Calu3 (cell line): ENCODE results near the gene MYL12A. TPM values are rescaled to one million over a fixed set of nuclear protein-coding genes. Genes with fewer than 3 reads are reported as not detected.

ENCODE experiments used
- BruUV-seq: library from RNA; stranded (reverse); fragments of 400-500 nt; replicated peaks from 2 replicates; lab custom pipeline; 2021; lab: Mats Ljungman, UMichigan
- CTCF ChIA-PET: fragments of 300-600 bp; sonication (Branson Sonifier 250); formaldehyde crosslinking; loops from one replicate; lab custom pipeline; 2022; ENCODE audit warnings: antibody characterized with exemption; lab: Charles Lee
- DNase-seq: peaks from one replicate; pipeline ENCODE4 v3.0.0; 2022
- H3K27ac Mint-ChIP-seq: one replicate; pipeline ENCODE4 v1.8.0; 2022; ENCODE audit warnings: mixed read lengths; ENCODE audit not compliant: unreplicated experiment
- H3K27me3 Mint-ChIP-seq: one replicate; pipeline ENCODE4 v1.8.0; 2022; ENCODE audit warnings: mixed read lengths; ENCODE audit not compliant: unreplicated experiment
- H3K36me3 Mint-ChIP-seq: one replicate; pipeline ENCODE4 v1.8.0; 2022; ENCODE audit warnings: mild to moderate bottlenecking, moderate library complexity, mixed read lengths; ENCODE audit not compliant: insufficient read depth, unreplicated experiment
- H3K4me1 Mint-ChIP-seq: one replicate; pipeline ENCODE4 v1.8.0; 2022; ENCODE audit warnings: mild to moderate bottlenecking, low read depth, mixed read lengths; ENCODE audit not compliant: unreplicated experiment
- H3K4me3 Mint-ChIP-seq: one replicate; pipeline ENCODE4 v1.8.0; 2022; ENCODE audit warnings: mild to moderate bottlenecking, low read depth, moderate library complexity, mixed read lengths; ENCODE audit not compliant: unreplicated experiment
- H3K9me3 Mint-ChIP-seq: one replicate; pipeline ENCODE4 v1.8.0; 2022; ENCODE audit warnings: low read depth, mixed read lengths; ENCODE audit not compliant: unreplicated experiment
- intact Hi-C: fragments of 100-400 bp; cut with micrococcal nuclease; formaldehyde crosslinking; loops from one replicate; pipeline ENCODE4 v1.10.0; 2022; ENCODE audit not compliant: unreplicated experiment
- total RNA-seq: library from RNA; stranded (reverse); gene quantifications from 2 replicates; pipeline ENCODE4 v1.2.3, GENCODE V29; 2022
- TF ChIP-seq, protein P1 (sequence below): fragments of 200-600 bp; IDR thresholded peaks from one replicate; pipeline ENCODE4 v1.8.0; 2022; ENCODE audit warnings: antibody characterized with exemption; ENCODE audit not compliant: unreplicated experiment

Gene MYL12A
- total RNA-seq, 1 experiment from 2014 or later, result 428 TPM

DNA sequence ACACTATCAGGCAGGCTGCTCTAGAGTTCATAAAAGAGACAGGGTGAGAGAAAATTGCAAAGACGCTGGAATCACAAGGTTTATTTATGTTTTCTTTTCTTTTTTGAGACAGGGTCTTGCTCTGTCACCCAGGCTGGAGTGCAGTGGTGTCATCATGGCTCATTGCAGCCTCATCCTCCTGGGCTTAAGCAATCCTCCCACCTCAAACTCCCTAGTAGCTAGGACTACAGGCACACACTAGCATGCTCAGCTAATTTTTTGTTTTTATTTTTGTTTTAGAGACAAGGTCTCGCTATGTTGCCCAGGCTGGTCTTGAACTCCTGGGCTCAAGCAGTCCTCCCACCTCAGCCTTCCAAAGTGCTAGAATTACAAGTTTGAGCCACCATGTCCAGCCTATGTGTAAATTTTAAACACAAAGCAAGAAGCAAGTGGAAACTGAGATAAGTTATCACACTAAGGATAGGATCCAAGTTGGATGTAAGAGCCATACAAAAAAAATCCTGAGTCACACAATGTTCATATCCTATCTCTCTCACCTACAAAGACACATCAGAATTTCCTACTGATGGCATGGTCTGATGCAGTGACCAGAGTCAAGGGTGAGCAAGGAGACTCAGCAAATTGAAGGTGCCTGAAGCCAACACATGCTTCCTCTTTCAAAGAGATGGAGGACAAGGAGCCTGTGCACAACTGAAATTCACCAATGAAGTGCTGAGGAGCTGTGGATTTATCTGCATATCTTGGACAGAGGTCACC, 45.8 kb downstream of the MYL12A start:
- no peak for DNase-seq
- intact Hi-C loops, result no loop called here
- CTCF ChIA-PET, result no interaction called here
- Mint-ChIP-seq H3K36me3 (peaks cover 17% of the 10 kb centered on the region), H3K27ac (no peak overlapping the region), H3K9me3 (peaks cover 12% of the 10 kb centered on the region), H3K27me3 (no peaks in the 10 kb centered on the region), H3K4me1 (peaks cover 8% of the 10 kb centered on the region), H3K4me3 (no peak overlapping the region)
- TF ChIP-seq, protein P1, sequence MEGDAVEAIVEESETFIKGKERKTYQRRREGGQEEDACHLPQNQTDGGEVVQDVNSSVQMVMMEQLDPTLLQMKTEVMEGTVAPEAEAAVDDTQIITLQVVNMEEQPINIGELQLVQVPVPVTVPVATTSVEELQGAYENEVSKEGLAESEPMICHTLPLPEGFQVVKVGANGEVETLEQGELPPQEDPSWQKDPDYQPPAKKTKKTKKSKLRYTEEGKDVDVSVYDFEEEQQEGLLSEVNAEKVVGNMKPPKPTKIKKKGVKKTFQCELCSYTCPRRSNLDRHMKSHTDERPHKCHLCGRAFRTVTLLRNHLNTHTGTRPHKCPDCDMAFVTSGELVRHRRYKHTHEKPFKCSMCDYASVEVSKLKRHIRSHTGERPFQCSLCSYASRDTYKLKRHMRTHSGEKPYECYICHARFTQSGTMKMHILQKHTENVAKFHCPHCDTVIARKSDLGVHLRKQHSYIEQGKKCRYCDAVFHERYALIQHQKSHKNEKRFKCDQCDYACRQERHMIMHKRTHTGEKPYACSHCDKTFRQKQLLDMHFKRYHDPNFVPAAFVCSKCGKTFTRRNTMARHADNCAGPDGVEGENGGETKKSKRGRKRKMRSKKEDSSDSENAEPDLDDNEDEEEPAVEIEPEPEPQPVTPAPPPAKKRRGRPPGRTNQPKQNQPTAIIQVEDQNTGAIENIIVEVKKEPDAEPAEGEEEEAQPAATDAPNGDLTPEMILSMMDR, result no peak
- no TSS peak for BruUV-seq

DNA sequence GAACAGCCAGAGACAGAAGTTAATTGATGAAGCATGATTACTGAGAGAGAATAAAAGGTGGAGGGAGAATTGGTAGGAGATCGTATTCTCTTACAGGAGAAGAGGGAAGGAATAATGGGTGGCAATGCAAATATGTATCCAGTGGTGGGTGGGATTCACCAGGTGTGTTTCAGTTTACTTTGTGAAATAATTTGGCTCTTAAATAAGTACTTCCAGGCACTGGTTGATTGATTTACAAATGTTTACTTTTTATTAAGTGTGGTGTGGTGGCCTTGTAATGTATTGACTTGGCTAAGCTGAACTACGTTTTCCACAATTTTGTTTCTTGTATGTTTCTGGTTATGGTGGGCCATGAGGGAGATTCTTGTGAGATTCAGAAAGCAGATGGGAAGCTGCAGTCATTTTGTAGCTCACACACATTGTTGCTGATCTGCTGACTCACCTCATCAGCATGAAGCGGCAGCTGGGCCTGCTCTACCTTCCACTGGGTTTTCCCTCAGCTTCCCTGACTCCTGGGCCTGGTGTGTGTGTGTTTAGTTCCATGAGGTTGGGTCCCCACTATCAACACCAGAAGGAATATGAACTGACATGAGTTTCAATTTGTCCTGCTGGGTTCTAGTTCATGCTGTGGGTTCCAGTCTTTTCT, 47.0 kb downstream of the MYL12A start:
- TF ChIP-seq, protein P1, result no peak
- Mint-ChIP-seq H3K4me3 (no peak overlapping the region), H3K27me3 (no peaks in the 10 kb centered on the region), H3K4me1 (peaks cover 8% of the 10 kb centered on the region), H3K9me3 (peaks cover 12% of the 10 kb centered on the region), H3K36me3 (peaks cover 17% of the 10 kb centered on the region), H3K27ac (no peak overlapping the region)
- CTCF ChIA-PET, result interaction anchor here (0.6 kb wide), 2 partner anchors 128 to 251 kb away, joined by 3 to 5 read pairs; no protein-coding TSS in a partner anchor
- DNase-seq, result no peak
- intact Hi-C loops, result no loop called here
- no TSS peak for BruUV-seq

DNA sequence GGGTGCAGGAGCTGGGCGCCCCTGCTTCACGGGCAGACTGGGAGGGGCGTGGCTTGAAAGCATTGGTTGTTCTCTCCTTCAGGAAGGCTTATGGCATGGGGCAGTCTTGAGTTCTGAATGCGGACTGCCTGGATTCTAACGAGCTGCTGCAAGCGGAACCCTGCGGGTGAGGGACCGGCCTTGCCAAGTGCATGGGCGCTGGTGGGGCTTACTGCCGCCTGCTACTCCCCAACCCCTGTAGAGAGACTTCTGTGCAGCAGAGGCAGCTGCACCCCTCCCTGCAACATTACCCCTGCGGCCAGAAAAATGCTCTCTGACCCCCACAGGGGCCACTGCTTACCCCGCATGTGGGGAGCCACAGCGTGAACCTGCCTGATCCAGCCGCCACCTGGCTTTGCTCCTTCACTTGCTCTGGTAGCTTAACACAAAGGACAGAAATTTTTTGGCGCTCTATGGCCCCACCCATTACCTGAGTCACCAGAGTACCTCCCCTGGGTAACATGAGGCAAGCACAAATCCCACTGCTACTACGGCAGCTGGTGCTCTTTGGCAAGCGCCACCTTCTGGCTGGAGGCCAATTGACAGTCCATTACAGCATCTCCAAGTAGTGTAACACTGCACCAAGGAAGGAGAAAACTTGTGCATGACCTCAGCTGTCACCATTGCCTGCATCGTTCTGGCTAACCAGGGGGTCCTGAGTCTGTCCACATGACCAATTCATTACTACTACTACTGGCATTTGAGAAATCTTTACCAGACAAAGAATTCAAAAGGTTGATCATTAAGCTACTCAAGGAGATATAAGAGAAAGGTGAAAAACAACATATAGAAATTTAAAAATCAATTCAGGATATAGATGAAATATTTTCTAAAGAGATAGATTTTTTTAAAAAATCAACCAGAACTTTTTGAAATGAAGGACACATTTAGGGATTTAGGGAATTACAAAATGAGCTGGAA, 49.7 kb downstream of the MYL12A start:
- Mint-ChIP-seq H3K27me3 (peaks cover 16% of the 10 kb centered on the region), H3K4me1 (peaks cover 8% of the 10 kb centered on the region), H3K9me3 (peaks cover 4% of the 10 kb centered on the region), H3K4me3 (peak overlapping the region; percentile 91), H3K27ac (peak overlapping the region; percentile 77), H3K36me3 (peaks cover 17% of the 10 kb centered on the region)
- CTCF ChIA-PET, result interaction anchor here (0.8 to 2.2 kb wide), 17 partner anchors 15 to 374 kb away, joined by 3 to 16 read pairs (median 4); no protein-coding TSS in a partner anchor
- intact Hi-C loops, result no loop called here
- DNase-seq, result peak; percentile 94
- TF ChIP-seq, protein P1, result peak; percentile 50
- TSS peak; percentile 89 for BruUV-seq

DNA sequence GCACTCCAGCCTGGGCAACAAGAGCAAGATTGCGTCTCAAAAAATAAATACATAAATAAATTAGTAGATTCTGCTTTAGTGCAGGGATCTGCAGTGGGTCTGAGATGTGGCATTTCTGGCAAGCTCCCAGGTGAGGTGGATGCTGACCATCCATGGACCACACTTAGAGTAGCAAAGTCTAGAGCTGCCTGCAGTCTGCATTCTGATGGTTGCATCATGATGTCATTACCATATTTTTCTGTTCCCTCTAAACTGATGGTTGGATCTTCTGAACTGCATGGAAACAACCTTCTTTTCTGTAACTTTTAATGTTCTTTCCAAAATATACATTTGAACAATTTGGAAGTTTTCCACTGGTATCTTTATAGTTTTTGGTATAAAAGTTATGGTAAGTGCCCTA, 57.2 kb downstream of the MYL12A start:
- intact Hi-C loops, result no loop called here
- CTCF ChIA-PET, result no interaction called here
- Mint-ChIP-seq H3K27me3 (peaks cover 16% of the 10 kb centered on the region), H3K4me1 (peaks cover 14% of the 10 kb centered on the region), H3K4me3 (no peak overlapping the region), H3K27ac (no peak overlapping the region), H3K36me3 (no peaks in the 10 kb centered on the region), H3K9me3 (no peaks in the 10 kb centered on the region)
- no TSS peak for BruUV-seq
- TF ChIP-seq, protein P1, result no peak
- DNase-seq, result no peak
